Liver (tissue), 9 donors: ENCODE data around the gene ACP4. TPM values are rescaled to one million over a fixed set of nuclear protein-coding genes. Genes with fewer than 3 reads are reported as not detected.

ENCODE experiments used
- DNase-seq: peaks from one replicate; pipeline ENCODE4 v3.0.0-alpha.2; 2017; ENCODE audit warnings: low spot score
- H3K27ac ChIP-seq, 2 donors: one replicate each; pipeline ENCODE4 v1.7.0; 2013; ENCODE audit warnings: inconsistent platforms in 2 of 2, low read length in 2 of 2, control low read depth in 1 of 2, low read depth in 1 of 2, mild to moderate bottlenecking in 1 of 2
- H3K27me3 ChIP-seq, 4 donors: one replicate each; pipeline versions ENCODE4 v1.6.1 to v1.7.0; 2013; ENCODE audit warnings: low read length in 3 of 4, inconsistent platforms in 1 of 4, mild to moderate bottlenecking in 1 of 4, moderate library complexity in 1 of 4; ENCODE audit not compliant: control insufficient read depth in 4 of 4, insufficient read depth in 4 of 4
- H3K36me3 ChIP-seq, 4 donors: one replicate each; pipeline versions ENCODE4 v1.6.1 to v1.7.0; 2013; ENCODE audit warnings: low read length in 3 of 4, mild to moderate bottlenecking in 3 of 4, low read depth in 1 of 4, moderate library complexity in 1 of 4; ENCODE audit not compliant: control insufficient read depth in 4 of 4, insufficient read depth in 3 of 4
- H3K4me1 ChIP-seq, 4 donors: one replicate each; pipeline versions ENCODE4 v1.6.1 to v1.7.0; 2013; ENCODE audit warnings: low read length in 3 of 4, mild to moderate bottlenecking in 3 of 4, moderate library complexity in 1 of 4; ENCODE audit not compliant: control insufficient read depth in 4 of 4, insufficient read depth in 4 of 4
- H3K4me3 ChIP-seq, 3 donors: one replicate each; pipeline versions ENCODE4 v1.6.1 to v1.7.0; 2013; ENCODE audit warnings: low read length in 3 of 3, control low read depth in 1 of 3, low read depth in 1 of 3, mild to moderate bottlenecking in 1 of 3
- H3K9ac ChIP-seq, 2 donors: one replicate each; pipeline ENCODE4 v1.7.0; 2013; ENCODE audit warnings: low read length in 2 of 2, mild to moderate bottlenecking in 2 of 2, moderate library complexity in 2 of 2, control low read depth in 1 of 2, low read depth in 1 of 2
- H3K9me3 ChIP-seq, 4 donors: one replicate each; pipeline versions ENCODE4 v1.6.1 to v1.7.0; 2013; ENCODE audit warnings: low read length in 3 of 4; ENCODE audit not compliant: control insufficient read depth in 4 of 4
- EGR1 ChIP-seq, 2 donors: IDR thresholded peaks; 2 replicates each; pipeline ENCODE4 v1.6.1; 2016 to 2018; ENCODE audit warnings: antibody characterized with exemption in 2 of 2, low read depth in 2 of 2
- GABPA ChIP-seq, 2 donors: IDR thresholded peaks in 1 of 2; conservative IDR thresholded peaks in 1 of 2; 2 replicates each; pipeline ENCODE4 v1.6.1; 2016; ENCODE audit warnings: antibody characterized with exemption in 2 of 2, mild to moderate bottlenecking in 1 of 2, moderate library complexity in 1 of 2
- HNF4A ChIP-seq, 2 donors: conservative IDR thresholded peaks; 2 replicates each; pipeline ENCODE4 v1.6.1; 2016; ENCODE audit warnings: antibody characterized with exemption in 2 of 2, mild to moderate bottlenecking in 2 of 2
- JUND ChIP-seq, 2 donors: IDR thresholded peaks; 2 replicates each; pipeline ENCODE4 v1.6.1; 2016; ENCODE audit warnings: antibody characterized with exemption in 2 of 2
- RXRA ChIP-seq, 2 donors: IDR thresholded peaks; 2 replicates each; pipeline ENCODE4 v1.6.1; 2017 to 2018; ENCODE audit warnings: antibody characterized with exemption in 2 of 2, mild to moderate bottlenecking in 1 of 2
- TAF1 ChIP-seq: conservative IDR thresholded peaks from 2 replicates; pipeline ENCODE4 v1.6.1; 2016; ENCODE audit warnings: antibody characterized with exemption, mild to moderate bottlenecking
- WGBS: extraction: QIAGEN DNeasy Blood & Tissue Kit; methylation state at CpG from one replicate; pipeline ENCODE4 v1.1.7; 2013; 5-methylcytosine and 5-hydroxymethylcytosine counted together
- polyA plus RNA-seq, 2 donors: library from polyadenylated mRNA; stranded (reverse) in 1 of 2; unstranded in 1 of 2; fragments of 200-250 nt in 1 of 2; fragments of >200 nt in 1 of 2; fragmentation: Nextera tagmentation in 1 of 2; extraction: Ambion mirVana in 1 of 2; gene quantifications; one replicate each; pipeline versions ENCODE4 v1.2.1 to v1.2.3, GENCODE V29; 2013 to 2015
- total RNA-seq, 2 donors: library from RNA; depleted of rRNA; stranded (reverse); fragments of >200 nt; gene quantifications; one replicate each; pipeline ENCODE4 v1.2.3, GENCODE V29; 2014
- TF ChIP-seq, protein P1 (sequence below): IDR thresholded peaks from 2 replicates; pipeline ENCODE4 v1.6.1; 2016; ENCODE audit warnings: antibody characterized with exemption
- TF ChIP-seq, protein P2 (sequence below): IDR thresholded peaks from 2 replicates; pipeline ENCODE4 v1.6.1; 2016; ENCODE audit warnings: antibody characterized with exemption, mild to moderate bottlenecking
- donor health status: healthy.
- donor health status: healthy.
- donor health status: healthy.
- donor health status: healthy.
- donor health status: healthy.

Gene ACP4
- total and polyA plus RNA-seq, 4 donors, result 0.06 to 0.19 TPM; not detected in 2

DNA sequence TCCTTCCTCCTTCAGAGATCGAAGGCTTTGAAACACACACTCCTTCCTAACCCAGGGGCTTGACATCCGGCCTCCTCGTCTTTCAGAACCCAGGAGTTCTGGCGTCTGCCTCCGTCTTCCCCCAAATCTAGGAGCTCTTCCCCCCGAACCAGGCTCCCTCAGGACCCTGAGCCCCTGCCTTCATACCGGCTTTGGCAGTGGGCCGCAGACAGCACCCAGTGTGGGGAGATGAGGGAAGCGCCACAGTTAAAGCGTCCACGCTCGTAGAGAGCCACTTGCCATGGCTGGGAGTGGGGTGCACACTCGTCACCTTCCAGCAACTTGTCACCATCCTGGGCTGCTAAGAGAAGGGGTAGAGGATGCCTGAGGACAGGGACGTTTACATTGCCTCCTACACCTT is 37.3 kb downstream of the ACP4 start:
- no peak overlapping the region for H3K27ac ChIP-seq
- no peaks in the 10 kb centered on the region for H3K4me1 ChIP-seq
- TF ChIP-seq EGR1 (IDR thresholded peaks at IDR 0.05; ENCODE audit: low read depth in 2 of 2) (no peak), GABPA (IDR thresholded peaks at IDR 0.05 in 1 of 2, conservative IDR thresholded peaks at IDR 0.05 in 1 of 2) (no peak), RXRA (IDR thresholded peaks at IDR 0.05) (no peak), JUND (IDR thresholded peaks at IDR 0.05) (no peak), TAF1 (no peak), HNF4A (conservative IDR thresholded peaks at IDR 0.05) (no peak)
- TF ChIP-seq, protein P1, sequence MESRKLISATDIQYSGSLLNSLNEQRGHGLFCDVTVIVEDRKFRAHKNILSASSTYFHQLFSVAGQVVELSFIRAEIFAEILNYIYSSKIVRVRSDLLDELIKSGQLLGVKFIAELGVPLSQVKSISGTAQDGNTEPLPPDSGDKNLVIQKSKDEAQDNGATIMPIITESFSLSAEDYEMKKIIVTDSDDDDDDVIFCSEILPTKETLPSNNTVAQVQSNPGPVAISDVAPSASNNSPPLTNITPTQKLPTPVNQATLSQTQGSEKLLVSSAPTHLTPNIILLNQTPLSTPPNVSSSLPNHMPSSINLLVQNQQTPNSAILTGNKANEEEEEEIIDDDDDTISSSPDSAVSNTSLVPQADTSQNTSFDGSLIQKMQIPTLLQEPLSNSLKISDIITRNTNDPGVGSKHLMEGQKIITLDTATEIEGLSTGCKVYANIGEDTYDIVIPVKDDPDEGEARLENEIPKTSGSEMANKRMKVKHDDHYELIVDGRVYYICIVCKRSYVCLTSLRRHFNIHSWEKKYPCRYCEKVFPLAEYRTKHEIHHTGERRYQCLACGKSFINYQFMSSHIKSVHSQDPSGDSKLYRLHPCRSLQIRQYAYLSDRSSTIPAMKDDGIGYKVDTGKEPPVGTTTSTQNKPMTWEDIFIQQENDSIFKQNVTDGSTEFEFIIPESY, result no peak
- no peaks in the 10 kb centered on the region for H3K36me3 ChIP-seq
- DNase-seq, result no peak
- no peak overlapping the region for H3K9ac ChIP-seq
- peaks cover 0 to 4% (median 2%) of the 10 kb centered on the region in 4 donors for H3K27me3 ChIP-seq
- 75% methylated on average over 14 of the region's 14 CpGs for WGBS
- H3K4me3 ChIP-seq, result no peak overlapping the region
- H3K9me3 ChIP-seq, result no peaks in the 10 kb centered on the region

DNA sequence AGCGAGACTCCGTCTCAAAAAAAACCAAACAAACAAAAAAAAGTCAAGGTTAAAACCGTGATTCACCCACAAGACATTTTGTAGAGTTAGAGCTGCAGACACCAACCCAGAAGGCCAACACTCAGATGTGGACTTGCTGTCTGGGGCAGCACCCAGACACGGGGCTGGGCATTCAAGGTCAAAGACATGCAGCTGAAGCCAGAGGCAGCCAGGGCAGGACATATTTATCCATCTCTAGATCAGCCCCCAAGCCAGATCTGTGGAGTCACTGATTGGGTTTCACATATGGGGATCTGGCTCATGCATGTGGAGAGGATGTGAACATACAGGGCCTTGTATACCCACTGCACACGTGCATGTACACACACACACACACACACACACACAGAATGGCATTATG is 39.6 kb downstream of the ACP4 start:
- Histone ChIP-seq H3K27me3 (peaks cover 0 to 3% (median 0%) of the 10 kb centered on the region in 4 donors), H3K36me3 (no peaks in the 10 kb centered on the region)
- no peak for DNase-seq

DNA sequence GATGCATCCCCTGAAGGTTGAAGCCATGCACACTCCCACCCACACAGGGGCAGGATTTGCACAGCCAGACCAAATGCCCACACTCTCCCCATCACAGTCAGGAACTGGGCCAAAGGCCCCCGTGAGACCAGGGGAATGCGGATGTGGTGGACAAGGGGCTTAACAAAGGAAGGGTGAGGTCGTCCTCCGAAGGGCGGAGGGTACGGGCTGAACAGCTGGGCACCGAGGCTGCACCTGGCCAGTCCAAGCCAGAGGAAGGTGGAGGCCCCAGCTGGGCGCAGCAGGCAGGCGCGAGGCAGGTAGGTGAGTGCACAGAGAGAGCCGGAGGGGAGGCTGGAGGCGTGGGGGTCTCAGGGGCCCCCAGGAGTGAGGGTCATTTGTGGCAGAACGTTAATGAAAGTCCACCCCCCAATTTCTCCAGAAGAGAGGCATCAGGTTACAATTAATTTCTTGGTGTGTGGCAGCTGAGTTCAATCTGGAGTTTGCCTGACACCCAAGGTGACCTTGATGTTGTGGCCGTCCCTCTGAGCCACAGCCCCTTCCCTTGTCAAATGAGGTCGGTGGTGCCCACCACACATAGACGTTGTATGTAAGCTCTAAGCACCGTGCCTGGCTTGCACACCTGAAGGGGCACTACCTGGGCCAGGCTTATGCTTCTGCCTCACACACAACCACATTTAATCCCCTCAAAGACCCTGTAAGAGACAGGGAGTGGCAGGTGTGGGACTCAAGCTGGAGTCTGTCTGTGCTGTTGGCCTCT is 40.2 kb downstream of the ACP4 start:
- Histone ChIP-seq H3K4me1 (peaks cover 0 to 3% (median under 1%) of the 10 kb centered on the region in 4 donors), H3K9ac (no peak overlapping the region), H3K9me3 (no peaks in the 10 kb centered on the region), H3K27me3 (peaks cover 0 to 3% (median 0%) of the 10 kb centered on the region in 4 donors), H3K4me3 (no peak overlapping the region), H3K36me3 (no peaks in the 10 kb centered on the region), H3K27ac (no peak overlapping the region)
- DNase-seq, result no peak
- 56% methylated on average over 17 of the region's 17 CpGs for WGBS
- TF ChIP-seq, protein P2, sequence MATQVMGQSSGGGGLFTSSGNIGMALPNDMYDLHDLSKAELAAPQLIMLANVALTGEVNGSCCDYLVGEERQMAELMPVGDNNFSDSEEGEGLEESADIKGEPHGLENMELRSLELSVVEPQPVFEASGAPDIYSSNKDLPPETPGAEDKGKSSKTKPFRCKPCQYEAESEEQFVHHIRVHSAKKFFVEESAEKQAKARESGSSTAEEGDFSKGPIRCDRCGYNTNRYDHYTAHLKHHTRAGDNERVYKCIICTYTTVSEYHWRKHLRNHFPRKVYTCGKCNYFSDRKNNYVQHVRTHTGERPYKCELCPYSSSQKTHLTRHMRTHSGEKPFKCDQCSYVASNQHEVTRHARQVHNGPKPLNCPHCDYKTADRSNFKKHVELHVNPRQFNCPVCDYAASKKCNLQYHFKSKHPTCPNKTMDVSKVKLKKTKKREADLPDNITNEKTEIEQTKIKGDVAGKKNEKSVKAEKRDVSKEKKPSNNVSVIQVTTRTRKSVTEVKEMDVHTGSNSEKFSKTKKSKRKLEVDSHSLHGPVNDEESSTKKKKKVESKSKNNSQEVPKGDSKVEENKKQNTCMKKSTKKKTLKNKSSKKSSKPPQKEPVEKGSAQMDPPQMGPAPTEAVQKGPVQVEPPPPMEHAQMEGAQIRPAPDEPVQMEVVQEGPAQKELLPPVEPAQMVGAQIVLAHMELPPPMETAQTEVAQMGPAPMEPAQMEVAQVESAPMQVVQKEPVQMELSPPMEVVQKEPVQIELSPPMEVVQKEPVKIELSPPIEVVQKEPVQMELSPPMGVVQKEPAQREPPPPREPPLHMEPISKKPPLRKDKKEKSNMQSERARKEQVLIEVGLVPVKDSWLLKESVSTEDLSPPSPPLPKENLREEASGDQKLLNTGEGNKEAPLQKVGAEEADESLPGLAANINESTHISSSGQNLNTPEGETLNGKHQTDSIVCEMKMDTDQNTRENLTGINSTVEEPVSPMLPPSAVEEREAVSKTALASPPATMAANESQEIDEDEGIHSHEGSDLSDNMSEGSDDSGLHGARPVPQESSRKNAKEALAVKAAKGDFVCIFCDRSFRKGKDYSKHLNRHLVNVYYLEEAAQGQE, result no peak

More for the DNA sequence above, 39.6 kb downstream of the ACP4 start:
- no peak for TF ChIP-seq JUND (IDR thresholded peaks at IDR 0.05)
- no peak overlapping the region for H3K4me3 ChIP-seq
- no peak overlapping the region for H3K9ac ChIP-seq
- no peak overlapping the region for H3K27ac ChIP-seq
- WGBS, result 69% methylated on average over 5 of the region's 5 CpGs
- no peaks in the 10 kb centered on the region for H3K4me1 ChIP-seq
- H3K9me3 ChIP-seq, result no peaks in the 10 kb centered on the region
